ENCODE measurements around the gene IRGQ.
"Not testable (repeated sequence)": the region's sequence is repeated elsewhere in the genome, so short reads cannot be mapped to it uniquely, and the experiment has no call there.

The IRGQ gene

DNA sequence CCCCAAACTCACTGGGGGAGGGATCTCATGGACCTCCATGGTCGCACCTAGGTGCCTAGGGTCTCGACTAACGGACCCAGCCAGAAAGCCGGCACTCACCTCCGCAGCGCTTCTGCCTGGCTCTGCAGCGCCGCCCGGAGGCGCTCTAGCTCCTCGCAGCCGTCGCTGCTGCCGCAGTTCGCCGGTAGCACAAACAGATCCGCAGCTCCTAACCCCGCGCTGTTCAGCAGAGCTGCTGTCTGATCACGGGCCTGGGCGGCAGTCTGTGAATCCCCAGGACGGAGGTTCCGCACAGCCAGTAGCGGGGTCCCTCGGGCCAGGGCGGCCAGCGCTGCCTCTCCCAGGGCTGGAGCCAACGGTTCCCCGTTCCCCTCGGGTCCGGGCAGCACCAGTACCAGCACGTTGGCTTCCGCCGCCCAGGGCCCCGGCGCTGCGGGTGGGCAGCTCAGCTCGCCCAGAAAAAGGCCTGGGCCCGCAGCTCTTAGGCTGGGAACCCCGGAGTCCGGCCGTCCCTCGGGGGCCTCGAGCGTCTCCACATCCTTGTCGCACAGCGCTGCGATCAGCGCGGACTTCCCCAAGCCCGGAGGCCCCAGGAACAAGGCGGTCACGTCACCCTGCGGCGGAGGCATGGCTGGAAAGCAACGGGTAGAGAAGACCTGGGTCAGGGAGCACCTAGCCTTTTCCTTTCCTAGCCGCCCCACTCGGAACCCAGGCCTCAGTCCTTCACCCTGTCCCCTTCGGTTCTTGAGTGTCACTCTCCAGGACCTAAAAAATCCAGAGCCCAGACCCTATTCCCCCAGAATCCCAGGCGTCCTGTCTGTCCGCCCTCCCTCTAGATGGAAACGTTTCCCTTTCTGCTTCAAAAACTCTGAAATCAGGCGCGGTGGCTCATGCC lies 977 bp downstream of the IRGQ start:
- no peaks in the 10 kb centered on the region for H3K27me3 ChIP-seq (replicated peaks; ENCODE audit: control insufficient read depth, insufficient read depth, low read length)
- peaks cover 34% of the 10 kb centered on the region for H3K4me1 ChIP-seq (ENCODE audit: control insufficient read depth, insufficient read depth, low read length)
- H3K4me3 ChIP-seq (ENCODE audit: low read length): peak overlapping the region; percentile 90
- H3K9me3 ChIP-seq (ENCODE audit: control insufficient read depth, low read length): no peaks in the 10 kb centered on the region
- H3K36me3 ChIP-seq (ENCODE audit: control insufficient read depth, insufficient read depth, low read length, severe bottlenecking): peaks cover 41% of the 10 kb centered on the region
- H3K9ac ChIP-seq (ENCODE audit: low read length): peak overlapping the region; percentile 95
- DNase-seq (ENCODE audit: low read depth): peak; percentile 82

DNA sequence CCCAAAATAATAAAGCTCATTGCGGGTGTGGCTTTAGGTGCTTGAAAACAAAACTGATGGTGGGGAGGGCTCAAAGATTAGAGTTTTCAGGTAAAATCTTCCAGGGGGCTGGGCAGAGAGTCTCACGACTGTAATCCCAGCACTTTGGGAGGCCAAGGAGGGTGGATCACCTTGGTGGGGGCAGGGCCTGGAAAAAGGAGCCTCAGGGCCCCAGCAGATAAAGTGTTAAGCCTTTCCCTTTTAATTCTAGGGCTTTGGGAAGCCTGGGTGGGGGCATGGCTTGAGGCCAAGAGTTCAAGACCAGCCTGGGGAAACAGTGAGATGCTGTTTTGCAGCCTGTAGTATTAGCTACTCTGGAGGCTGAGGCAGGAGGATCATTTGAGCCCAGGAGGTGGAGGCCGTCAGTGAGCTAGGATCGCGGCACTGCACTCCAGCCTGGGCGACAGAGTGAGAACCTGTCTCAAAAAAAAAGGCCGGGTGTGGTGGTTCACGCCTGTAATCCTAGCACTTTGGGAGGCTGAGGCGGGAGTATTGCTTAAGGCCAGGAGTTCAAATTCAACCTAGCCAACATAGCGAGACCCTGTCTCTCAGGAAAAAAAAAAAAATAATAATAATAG lies 1.7 kb downstream of the IRGQ start:
- Histone ChIP-seq H3K4me3 (ENCODE audit: low read length) (peak overlapping the region; percentile 90), H3K27me3 (replicated peaks; ENCODE audit: control insufficient read depth, insufficient read depth, low read length) (no peaks in the 10 kb centered on the region), H3K4me1 (ENCODE audit: control insufficient read depth, insufficient read depth, low read length) (peaks cover 37% of the 10 kb centered on the region), H3K9ac (ENCODE audit: low read length) (peak overlapping the region; percentile 95), H3K36me3 (ENCODE audit: control insufficient read depth, insufficient read depth, low read length, severe bottlenecking) (peaks cover 35% of the 10 kb centered on the region), H3K9me3 (ENCODE audit: control insufficient read depth, low read length) (no peaks in the 10 kb centered on the region)
- DNase-seq (ENCODE audit: low read depth): no peak

DNA sequence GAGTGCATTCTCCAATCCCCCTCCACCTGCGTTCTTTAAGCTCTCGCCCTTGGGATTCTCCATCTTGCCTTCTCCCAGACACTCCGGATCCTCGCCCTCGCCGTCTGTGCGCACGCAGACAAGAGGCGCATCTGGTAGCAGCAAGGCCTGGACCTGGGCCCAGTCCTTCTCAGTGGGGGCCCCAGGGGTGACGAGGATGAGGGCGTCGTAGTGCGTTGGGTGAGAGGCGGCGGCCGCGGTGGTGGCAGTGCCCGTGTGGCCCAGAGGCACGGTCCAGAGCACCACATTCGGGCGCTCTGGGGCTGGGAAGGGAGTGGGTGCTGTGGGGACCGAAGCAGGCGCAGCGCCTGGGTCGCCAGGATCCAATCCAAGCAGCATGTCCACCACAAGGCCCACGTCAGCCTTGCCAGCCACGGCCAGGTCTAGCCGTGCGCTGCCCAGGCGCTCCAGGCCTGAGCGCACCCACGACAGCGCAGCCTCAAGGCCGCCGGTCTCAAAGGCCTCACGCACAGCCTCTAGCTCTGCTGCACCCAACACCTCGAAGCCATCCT lies 3.1 kb downstream of the IRGQ start:
- no peak overlapping the region for H3K4me3 ChIP-seq (ENCODE audit: low read length)

DNA sequence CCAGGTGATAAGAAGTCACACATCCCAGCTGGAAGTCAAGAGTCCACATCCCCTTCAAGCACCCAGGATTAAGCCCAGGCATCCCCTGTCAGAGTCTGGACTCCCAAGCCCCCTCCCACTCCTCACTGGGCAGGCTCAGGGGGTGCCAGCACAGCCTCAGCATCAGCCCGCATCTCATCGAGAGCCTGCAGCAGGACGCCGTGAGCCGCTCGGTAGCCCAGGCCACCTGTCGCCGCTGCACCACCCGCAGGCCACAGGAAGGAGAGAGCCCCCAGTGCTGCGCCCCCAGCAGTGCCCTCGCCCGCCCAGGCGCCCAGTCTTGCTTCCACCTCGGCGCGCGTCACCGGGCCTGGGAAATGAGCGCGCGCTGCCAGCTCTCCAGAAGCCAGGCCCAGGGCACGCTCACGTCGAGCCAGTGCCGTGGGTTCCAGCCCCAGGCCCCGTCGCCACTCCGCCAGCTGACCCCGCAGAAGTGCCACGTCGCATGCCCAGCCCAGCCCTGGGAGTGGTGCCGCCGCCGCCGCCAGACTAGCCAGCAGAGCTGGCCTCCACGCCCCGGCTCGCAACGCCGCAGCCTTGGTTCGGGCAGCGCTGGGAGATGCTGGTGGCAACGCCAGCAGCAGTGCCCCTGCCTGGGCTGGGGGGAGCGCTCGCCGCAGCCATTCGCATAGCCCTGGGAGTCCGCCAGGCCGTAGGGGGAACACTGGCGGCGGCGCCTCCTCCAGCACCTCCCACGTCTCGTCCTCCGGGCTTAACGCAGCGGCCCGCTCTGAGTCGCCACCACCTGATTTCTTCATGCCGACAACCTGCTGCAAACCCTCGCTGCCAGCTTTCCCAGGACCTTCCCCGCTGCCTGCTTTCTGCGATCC lies 3.8 kb downstream of the IRGQ start:
- no peak overlapping the region for H3K9ac ChIP-seq (ENCODE audit: low read length)
- H3K9me3 ChIP-seq (ENCODE audit: control insufficient read depth, low read length): no peaks in the 10 kb centered on the region
- no peaks in the 10 kb centered on the region for H3K27me3 ChIP-seq (replicated peaks; ENCODE audit: control insufficient read depth, insufficient read depth, low read length)
- peaks cover 25% of the 10 kb centered on the region for H3K4me1 ChIP-seq (ENCODE audit: control insufficient read depth, insufficient read depth, low read length)
- H3K4me3 ChIP-seq (ENCODE audit: low read length): no peak overlapping the region
- peaks cover 33% of the 10 kb centered on the region for H3K36me3 ChIP-seq (ENCODE audit: control insufficient read depth, insufficient read depth, low read length, severe bottlenecking)
- no peak for DNase-seq (ENCODE audit: low read depth)

More for the DNA sequence above, 3.1 kb downstream of the IRGQ start:
- DNase-seq (ENCODE audit: low read depth): no peak
- no peaks in the 10 kb centered on the region for H3K9me3 ChIP-seq (ENCODE audit: control insufficient read depth, low read length)
- H3K27me3 ChIP-seq (replicated peaks; ENCODE audit: control insufficient read depth, insufficient read depth, low read length): no peaks in the 10 kb centered on the region
- peak overlapping the region; percentile 5 for H3K9ac ChIP-seq (ENCODE audit: low read length)
- peaks cover 33% of the 10 kb centered on the region for H3K36me3 ChIP-seq (ENCODE audit: control insufficient read depth, insufficient read depth, low read length, severe bottlenecking)
- H3K4me1 ChIP-seq (ENCODE audit: control insufficient read depth, insufficient read depth, low read length): peaks cover 33% of the 10 kb centered on the region

DNA sequence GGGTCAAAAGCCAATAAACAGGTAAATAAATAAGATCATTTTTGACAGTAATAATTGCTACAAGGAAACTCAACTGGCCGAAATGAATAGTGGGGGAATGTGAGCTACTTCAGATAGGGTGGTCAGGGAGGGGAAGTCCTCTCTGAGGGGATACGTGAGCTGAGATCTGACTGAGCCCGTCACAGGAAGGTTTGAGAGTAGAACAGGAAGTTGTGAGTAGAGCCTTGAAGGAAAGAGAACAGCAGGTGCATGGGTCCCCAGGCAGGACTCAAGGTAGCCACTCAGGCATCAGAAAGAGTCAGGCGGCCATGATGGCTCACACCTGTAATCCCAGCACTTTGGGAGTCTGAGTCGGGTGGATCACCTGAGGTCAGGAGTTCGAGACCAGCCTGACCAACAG lies 6.3 kb downstream of the IRGQ start:
- H3K9ac ChIP-seq (ENCODE audit: low read length): peak overlapping the region; percentile 15
- no peaks in the 10 kb centered on the region for H3K9me3 ChIP-seq (ENCODE audit: control insufficient read depth, low read length)
- H3K27me3 ChIP-seq (replicated peaks; ENCODE audit: control insufficient read depth, insufficient read depth, low read length): no peaks in the 10 kb centered on the region
- no peak overlapping the region for H3K4me3 ChIP-seq (ENCODE audit: low read length)
- DNase-seq (ENCODE audit: low read depth): no peak
- peaks cover 21% of the 10 kb centered on the region for H3K4me1 ChIP-seq (ENCODE audit: control insufficient read depth, insufficient read depth, low read length)
- H3K36me3 ChIP-seq (ENCODE audit: control insufficient read depth, insufficient read depth, low read length, severe bottlenecking): peaks cover 41% of the 10 kb centered on the region

DNA sequence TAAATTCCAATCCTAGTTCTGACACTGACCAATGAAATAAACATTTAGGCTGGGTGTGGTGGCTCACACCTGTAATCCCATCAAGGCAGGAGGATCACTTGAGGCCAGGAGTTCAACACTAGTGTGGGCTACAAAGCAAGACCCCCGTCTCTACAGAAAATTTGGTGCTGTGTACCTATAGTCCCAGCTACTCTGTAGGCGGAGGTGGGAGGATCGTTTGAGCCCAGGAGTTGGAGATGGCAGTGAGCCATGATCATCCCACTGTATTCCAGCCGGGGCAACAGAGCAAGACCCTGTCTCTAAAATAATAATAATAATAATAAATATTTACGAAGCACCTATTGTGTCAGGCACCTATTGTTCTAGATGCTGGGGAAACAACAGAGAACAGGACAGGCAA lies 6.7 kb downstream of the IRGQ start:
- Histone ChIP-seq H3K9ac (ENCODE audit: low read length) (no peak overlapping the region), H3K36me3 (ENCODE audit: control insufficient read depth, insufficient read depth, low read length, severe bottlenecking) (peaks cover 41% of the 10 kb centered on the region), H3K4me1 (ENCODE audit: control insufficient read depth, insufficient read depth, low read length) (peaks cover 18% of the 10 kb centered on the region), H3K4me3 (ENCODE audit: low read length) (no peak overlapping the region), H3K9me3 (ENCODE audit: control insufficient read depth, low read length) (no peaks in the 10 kb centered on the region), H3K27me3 (replicated peaks; ENCODE audit: control insufficient read depth, insufficient read depth, low read length) (no peaks in the 10 kb centered on the region)
- no peak for DNase-seq (ENCODE audit: low read depth)

DNA sequence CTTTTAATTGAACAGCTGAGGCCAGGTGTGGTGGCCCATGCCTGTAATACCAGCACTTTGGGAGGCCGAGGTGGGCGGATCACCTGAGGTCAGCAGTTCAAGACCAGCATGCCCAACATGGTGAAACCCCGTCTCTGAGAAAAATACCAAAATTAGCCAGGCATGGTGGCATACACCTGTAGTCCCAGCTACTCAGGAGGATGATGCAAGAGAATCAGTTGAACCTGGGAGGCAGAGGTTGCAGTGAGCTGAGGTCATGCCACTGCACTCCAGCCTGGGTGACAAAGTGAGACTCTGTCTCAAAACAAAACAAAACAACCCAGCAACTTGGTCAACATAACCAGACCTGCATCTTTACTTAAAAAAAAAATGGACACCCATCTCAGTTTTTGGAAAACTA lies 8.9 kb downstream of the IRGQ start:
- H3K9ac ChIP-seq (ENCODE audit: low read length); H3K9me3 ChIP-seq (ENCODE audit: control insufficient read depth, low read length); H3K4me3 ChIP-seq (ENCODE audit: low read length); H3K27me3 ChIP-seq (replicated peaks; ENCODE audit: control insufficient read depth, insufficient read depth, low read length); DNase-seq (ENCODE audit: low read depth): not testable (repeated sequence)
- peaks cover 12% of the 10 kb centered on the region for H3K4me1 ChIP-seq (ENCODE audit: control insufficient read depth, insufficient read depth, low read length)
- peaks cover 26% of the 10 kb centered on the region for H3K36me3 ChIP-seq (ENCODE audit: control insufficient read depth, insufficient read depth, low read length, severe bottlenecking)

DNA sequence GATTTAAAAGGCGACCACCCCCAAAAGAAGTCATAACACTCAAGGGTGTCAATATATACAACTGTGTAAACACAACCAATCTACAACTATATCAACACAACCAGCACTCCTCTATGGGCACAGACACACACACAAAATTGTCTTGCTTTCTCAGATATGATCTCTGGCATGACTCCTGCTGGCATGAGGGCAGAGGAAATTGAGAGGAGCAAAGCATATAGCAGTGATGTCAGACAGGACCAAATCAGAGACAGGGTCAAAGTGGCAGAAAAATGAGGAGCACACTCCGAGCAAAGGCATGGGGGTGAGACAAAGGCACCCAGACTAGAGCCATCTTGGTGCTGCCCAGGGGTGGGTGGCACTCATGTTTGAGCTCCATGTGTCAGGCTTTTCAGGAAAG lies 9.6 kb downstream of the IRGQ start:
- Histone ChIP-seq H3K4me1 (ENCODE audit: control insufficient read depth, insufficient read depth, low read length) (peaks cover 14% of the 10 kb centered on the region), H3K9ac (ENCODE audit: low read length) (no peak overlapping the region), H3K36me3 (ENCODE audit: control insufficient read depth, insufficient read depth, low read length, severe bottlenecking) (peaks cover 24% of the 10 kb centered on the region), H3K27me3 (replicated peaks; ENCODE audit: control insufficient read depth, insufficient read depth, low read length) (no peaks in the 10 kb centered on the region), H3K9me3 (ENCODE audit: control insufficient read depth, low read length) (no peaks in the 10 kb centered on the region), H3K4me3 (ENCODE audit: low read length) (no peak overlapping the region)
- no peak for DNase-seq (ENCODE audit: low read depth)

DNA sequence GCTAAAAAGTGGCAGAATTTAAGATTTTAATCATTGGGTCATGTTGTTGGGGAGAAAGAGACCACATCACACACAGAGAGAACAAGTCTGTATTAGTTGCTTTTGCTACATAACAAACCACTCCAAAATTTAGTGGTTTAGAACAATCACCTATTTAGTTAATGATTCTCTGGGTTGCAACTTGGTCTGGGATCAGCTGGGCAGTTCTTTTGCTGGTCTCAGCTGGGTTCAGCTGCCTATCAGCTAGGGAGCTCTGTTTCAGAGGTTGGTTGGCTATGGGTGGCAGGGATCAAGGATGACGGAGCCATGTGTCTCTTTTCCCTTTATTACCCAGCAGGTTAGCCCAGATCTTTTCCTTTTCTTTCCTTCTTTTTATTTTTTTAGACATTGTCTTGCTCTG lies 11.4 kb downstream of the IRGQ start:
- Histone ChIP-seq H3K4me1 (ENCODE audit: control insufficient read depth, insufficient read depth, low read length) (peaks cover 13% of the 10 kb centered on the region), H3K4me3 (ENCODE audit: low read length) (no peak overlapping the region), H3K9ac (ENCODE audit: low read length) (no peak overlapping the region), H3K36me3 (ENCODE audit: control insufficient read depth, insufficient read depth, low read length, severe bottlenecking) (peaks cover 15% of the 10 kb centered on the region), H3K9me3 (ENCODE audit: control insufficient read depth, low read length) (no peaks in the 10 kb centered on the region), H3K27me3 (replicated peaks; ENCODE audit: control insufficient read depth, insufficient read depth, low read length) (no peaks in the 10 kb centered on the region)
- no peak for DNase-seq (ENCODE audit: low read depth)

DNA sequence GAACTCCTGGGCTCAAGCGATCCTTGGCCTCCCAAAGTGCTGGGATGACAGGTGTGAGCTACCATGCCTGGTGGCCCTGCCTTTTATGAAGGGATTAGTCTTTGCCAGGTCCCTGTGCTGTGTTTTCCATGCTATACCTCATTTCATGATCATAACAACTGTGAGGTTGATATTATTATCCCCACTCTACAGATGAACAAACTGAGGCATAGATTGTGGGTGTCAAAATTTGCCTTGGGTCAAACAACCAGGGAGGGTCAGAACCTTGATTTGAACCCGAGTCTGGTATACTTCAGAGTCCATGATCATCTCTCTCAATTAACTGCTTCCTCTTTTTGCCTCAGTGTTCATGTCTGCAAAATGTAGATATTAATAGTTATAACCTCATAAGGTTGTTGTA lies 13.4 kb downstream of the IRGQ start:
- Histone ChIP-seq H3K36me3 (ENCODE audit: control insufficient read depth, insufficient read depth, low read length, severe bottlenecking) (peaks cover 8% of the 10 kb centered on the region), H3K4me3 (ENCODE audit: low read length) (no peak overlapping the region), H3K9me3 (ENCODE audit: control insufficient read depth, low read length) (no peaks in the 10 kb centered on the region), H3K9ac (ENCODE audit: low read length) (no peak overlapping the region), H3K4me1 (ENCODE audit: control insufficient read depth, insufficient read depth, low read length) (peaks cover 13% of the 10 kb centered on the region), H3K27me3 (replicated peaks; ENCODE audit: control insufficient read depth, insufficient read depth, low read length) (no peaks in the 10 kb centered on the region)
- DNase-seq (ENCODE audit: low read depth): no peak

DNA sequence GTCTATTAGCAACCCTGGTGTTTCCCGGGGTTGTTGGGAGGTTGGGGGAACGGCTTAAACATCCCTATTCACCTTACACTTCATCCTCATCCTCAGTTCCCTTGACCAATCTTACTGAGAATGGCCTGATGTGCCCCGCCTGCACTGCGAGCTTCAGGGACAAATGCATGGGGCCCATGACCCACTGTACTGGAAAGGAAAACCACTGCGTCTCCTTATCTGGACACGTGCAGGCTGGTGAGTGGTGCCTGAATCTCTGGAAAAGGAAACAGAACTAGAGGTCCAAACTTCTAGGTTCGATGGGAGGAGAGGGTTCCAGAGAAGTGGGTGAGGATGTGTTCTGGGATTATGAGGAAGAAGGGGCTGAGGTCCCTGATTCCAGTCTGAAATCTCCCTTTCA lies 14.5 kb downstream of the IRGQ start:
- H3K36me3 ChIP-seq (ENCODE audit: control insufficient read depth, insufficient read depth, low read length, severe bottlenecking): peaks cover 5% of the 10 kb centered on the region
- H3K4me1 ChIP-seq (ENCODE audit: control insufficient read depth, insufficient read depth, low read length): peaks cover 13% of the 10 kb centered on the region
- peak overlapping the region; percentile 83 for H3K4me3 ChIP-seq (ENCODE audit: low read length)
- no peak for DNase-seq (ENCODE audit: low read depth)
- H3K9me3 ChIP-seq (ENCODE audit: control insufficient read depth, low read length): no peaks in the 10 kb centered on the region
- no peaks in the 10 kb centered on the region for H3K27me3 ChIP-seq (replicated peaks; ENCODE audit: control insufficient read depth, insufficient read depth, low read length)
- peak overlapping the region; percentile 35 for H3K9ac ChIP-seq (ENCODE audit: low read length)

All from adipocyte (in vitro differentiated cells).